ENCODE measurements around the gene LYRM2.

Gene LYRM2

DNA sequence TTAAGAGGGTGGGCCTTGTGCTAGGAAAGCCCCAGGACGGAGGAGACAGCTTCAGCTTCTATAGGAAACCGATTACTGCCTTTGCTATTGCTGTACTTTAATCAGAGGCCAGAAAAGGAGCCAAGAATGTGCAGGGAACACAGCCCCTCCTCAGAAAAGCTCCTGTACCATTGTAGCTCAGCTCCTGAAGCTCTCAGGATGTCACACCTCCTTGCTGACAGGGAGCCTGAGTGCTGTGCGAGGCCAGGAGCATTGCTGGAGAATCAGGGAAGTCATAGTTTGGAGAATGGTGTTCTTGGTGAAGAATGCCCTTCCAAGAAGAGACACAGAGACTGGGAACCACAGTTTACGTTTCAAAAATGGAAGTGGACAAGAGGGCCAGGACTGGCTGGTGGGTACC lies 46.8 kb downstream of the LYRM2 start:
- Histone ChIP-seq H3K36me3 (ENCODE audit: control insufficient read depth, insufficient read depth, low read length, severe bottlenecking) (no peaks in the 10 kb centered on the region), H3K4me1 (ENCODE audit: control insufficient read depth, insufficient read depth, low read length) (peaks cover 4% of the 10 kb centered on the region), H3K9ac (ENCODE audit: low read length) (no peak overlapping the region), H3K27me3 (replicated peaks; ENCODE audit: control insufficient read depth, insufficient read depth, low read length) (no peaks in the 10 kb centered on the region), H3K9me3 (ENCODE audit: control insufficient read depth, low read length) (no peaks in the 10 kb centered on the region), H3K4me3 (ENCODE audit: low read length) (no peak overlapping the region)
- no peak for DNase-seq (ENCODE audit: low read depth)

DNA sequence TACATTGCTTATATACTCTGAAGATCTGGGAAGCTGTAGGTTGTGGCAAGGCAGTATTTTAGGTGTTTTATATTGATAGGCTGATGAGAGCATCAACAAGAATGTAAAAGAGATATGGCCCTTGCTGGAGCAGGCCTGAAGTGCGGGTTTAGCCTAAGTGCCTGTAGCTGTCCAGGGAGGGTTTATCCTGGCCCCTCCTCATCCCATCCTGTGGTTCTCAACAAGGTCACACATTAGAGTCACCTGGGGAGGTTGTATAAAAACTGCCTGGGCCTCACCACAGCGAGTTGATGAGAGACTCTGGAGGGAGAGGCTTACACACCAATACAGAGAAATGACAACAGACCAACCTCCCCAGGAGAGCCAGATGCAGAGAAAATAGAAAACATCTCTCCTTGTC lies 48.4 kb downstream of the LYRM2 start:
- H3K9ac ChIP-seq (ENCODE audit: low read length): no peak overlapping the region
- DNase-seq (ENCODE audit: low read depth): no peak

DNA sequence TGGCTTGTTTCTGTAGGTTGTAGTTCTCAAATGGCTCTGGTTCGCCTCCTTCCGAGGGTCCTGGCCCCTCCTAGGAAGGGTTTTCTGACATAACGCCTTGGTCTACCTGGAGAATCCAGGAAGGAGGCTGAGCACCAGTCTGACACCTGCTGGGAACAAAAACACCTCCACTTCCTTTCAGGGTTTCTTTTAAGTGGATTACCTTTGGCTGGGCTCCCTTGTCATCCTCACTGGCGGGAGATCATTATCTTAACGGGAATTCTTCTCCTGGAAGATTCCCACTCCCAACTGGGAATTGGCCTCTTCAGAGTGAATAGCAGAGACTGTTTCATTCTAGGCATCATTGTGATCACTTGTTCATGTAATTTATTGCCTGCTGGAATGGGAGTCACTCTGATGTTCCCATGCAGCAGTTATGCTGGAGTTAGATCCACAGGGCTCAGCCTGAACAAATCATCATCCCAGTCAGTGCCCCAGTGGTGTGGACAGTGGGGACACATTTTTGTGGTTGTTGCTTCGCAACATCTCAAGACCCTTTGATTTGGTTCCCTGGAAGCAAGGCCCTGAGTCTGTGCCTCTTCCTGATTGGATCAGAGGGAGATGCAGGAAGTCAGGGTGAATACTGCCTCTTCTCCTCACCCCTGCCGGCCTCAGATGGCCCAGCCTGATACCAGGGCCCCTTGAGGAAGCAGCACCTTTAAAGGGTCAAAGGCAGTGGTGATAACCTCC lies 49.1 kb downstream of the LYRM2 start:
- Histone ChIP-seq H3K9ac (ENCODE audit: low read length) (no peak overlapping the region), H3K4me3 (ENCODE audit: low read length) (no peak overlapping the region), H3K27me3 (replicated peaks; ENCODE audit: control insufficient read depth, insufficient read depth, low read length) (no peaks in the 10 kb centered on the region), H3K36me3 (ENCODE audit: control insufficient read depth, insufficient read depth, low read length, severe bottlenecking) (no peaks in the 10 kb centered on the region), H3K4me1 (ENCODE audit: control insufficient read depth, insufficient read depth, low read length) (peaks cover 5% of the 10 kb centered on the region), H3K9me3 (ENCODE audit: control insufficient read depth, low read length) (no peaks in the 10 kb centered on the region)
- DNase-seq (ENCODE audit: low read depth): no peak

More for the DNA sequence above, 48.4 kb downstream of the LYRM2 start:
- no peaks in the 10 kb centered on the region for H3K27me3 ChIP-seq (replicated peaks; ENCODE audit: control insufficient read depth, insufficient read depth, low read length)
- H3K9me3 ChIP-seq (ENCODE audit: control insufficient read depth, low read length): no peaks in the 10 kb centered on the region
- H3K36me3 ChIP-seq (ENCODE audit: control insufficient read depth, insufficient read depth, low read length, severe bottlenecking): no peaks in the 10 kb centered on the region
- H3K4me3 ChIP-seq (ENCODE audit: low read length): no peak overlapping the region
- no peaks in the 10 kb centered on the region for H3K4me1 ChIP-seq (ENCODE audit: control insufficient read depth, insufficient read depth, low read length)

DNA sequence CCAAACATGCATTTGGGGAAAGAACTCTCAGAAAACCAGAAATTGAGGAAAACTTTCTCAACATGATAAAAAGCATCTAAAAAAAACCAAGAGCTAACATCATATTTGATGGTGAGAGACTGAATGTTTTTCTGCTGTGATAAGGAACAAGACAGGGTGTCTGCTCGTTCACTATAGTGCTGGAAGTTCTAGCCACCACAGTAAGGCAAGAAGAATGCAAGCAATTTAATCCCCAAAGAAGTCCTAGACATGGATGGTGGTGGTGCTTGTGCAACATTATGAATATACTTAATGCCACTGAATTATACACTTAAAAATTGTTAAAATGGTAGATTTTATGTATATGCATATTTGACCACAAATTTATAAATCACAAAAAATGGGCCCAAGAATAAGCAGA lies 53.4 kb downstream of the LYRM2 start:
- no peak overlapping the region for H3K4me3 ChIP-seq (ENCODE audit: low read length)
- no peaks in the 10 kb centered on the region for H3K9me3 ChIP-seq (ENCODE audit: control insufficient read depth, low read length)
- DNase-seq (ENCODE audit: low read depth): peak; percentile 67
- H3K27me3 ChIP-seq (replicated peaks; ENCODE audit: control insufficient read depth, insufficient read depth, low read length): no peaks in the 10 kb centered on the region
- peaks cover 6% of the 10 kb centered on the region for H3K4me1 ChIP-seq (ENCODE audit: control insufficient read depth, insufficient read depth, low read length)
- H3K36me3 ChIP-seq (ENCODE audit: control insufficient read depth, insufficient read depth, low read length, severe bottlenecking): no peaks in the 10 kb centered on the region
- peak overlapping the region; percentile 47 for H3K9ac ChIP-seq (ENCODE audit: low read length)

DNA sequence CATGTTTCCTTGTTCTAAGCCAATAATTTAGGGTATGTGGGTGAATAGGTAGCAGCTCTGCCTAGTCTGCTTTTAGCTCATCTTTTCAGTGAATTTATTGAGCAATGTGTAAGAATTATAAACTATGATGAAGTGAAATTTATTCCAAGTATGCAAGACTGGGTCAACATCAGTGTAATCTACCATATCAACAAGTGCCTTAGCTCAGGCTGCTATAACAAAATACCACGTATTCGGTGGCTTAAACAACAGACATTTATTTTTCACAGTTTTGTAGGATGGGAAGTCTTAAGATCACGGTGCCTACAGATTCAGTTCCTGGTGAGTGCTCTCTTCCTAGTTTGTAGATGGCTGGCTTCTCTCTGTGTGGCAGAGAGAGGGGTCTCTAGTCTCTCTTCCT lies 54.0 kb downstream of the LYRM2 start:
- H3K9me3 ChIP-seq (ENCODE audit: control insufficient read depth, low read length): no peaks in the 10 kb centered on the region
- H3K9ac ChIP-seq (ENCODE audit: low read length): peak overlapping the region; percentile 47
- H3K4me3 ChIP-seq (ENCODE audit: low read length): no peak overlapping the region
- H3K36me3 ChIP-seq (ENCODE audit: control insufficient read depth, insufficient read depth, low read length, severe bottlenecking): no peaks in the 10 kb centered on the region
- no peak for DNase-seq (ENCODE audit: low read depth)
- H3K4me1 ChIP-seq (ENCODE audit: control insufficient read depth, insufficient read depth, low read length): peaks cover 6% of the 10 kb centered on the region
- no peaks in the 10 kb centered on the region for H3K27me3 ChIP-seq (replicated peaks; ENCODE audit: control insufficient read depth, insufficient read depth, low read length)

DNA sequence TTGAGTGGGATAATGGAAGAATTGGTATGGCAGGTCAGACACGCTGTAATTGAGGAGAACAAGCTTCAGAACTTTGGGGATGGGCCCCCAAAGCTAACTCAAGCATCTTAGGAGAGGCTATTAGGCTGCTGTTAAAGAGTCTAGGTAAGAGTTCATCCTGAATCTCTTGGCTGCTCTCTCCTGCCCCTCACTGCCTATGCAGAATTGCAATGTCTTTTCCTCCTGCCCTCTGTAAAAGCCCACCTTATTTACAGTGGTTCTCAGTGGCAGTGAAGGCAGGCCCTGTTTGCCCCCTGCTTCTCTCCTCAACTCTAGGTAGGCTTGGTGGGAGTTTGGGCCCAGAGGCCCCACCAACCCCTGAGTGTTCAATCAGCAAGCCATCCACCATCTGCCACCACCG lies 55.0 kb downstream of the LYRM2 start:
- H3K4me3 ChIP-seq (ENCODE audit: low read length): no peak overlapping the region
- H3K4me1 ChIP-seq (ENCODE audit: control insufficient read depth, insufficient read depth, low read length): peaks cover 6% of the 10 kb centered on the region
- H3K36me3 ChIP-seq (ENCODE audit: control insufficient read depth, insufficient read depth, low read length, severe bottlenecking): no peaks in the 10 kb centered on the region
- no peak overlapping the region for H3K9ac ChIP-seq (ENCODE audit: low read length)
- no peak for DNase-seq (ENCODE audit: low read depth)
- H3K9me3 ChIP-seq (ENCODE audit: control insufficient read depth, low read length): no peaks in the 10 kb centered on the region
- H3K27me3 ChIP-seq (replicated peaks; ENCODE audit: control insufficient read depth, insufficient read depth, low read length): no peaks in the 10 kb centered on the region

DNA sequence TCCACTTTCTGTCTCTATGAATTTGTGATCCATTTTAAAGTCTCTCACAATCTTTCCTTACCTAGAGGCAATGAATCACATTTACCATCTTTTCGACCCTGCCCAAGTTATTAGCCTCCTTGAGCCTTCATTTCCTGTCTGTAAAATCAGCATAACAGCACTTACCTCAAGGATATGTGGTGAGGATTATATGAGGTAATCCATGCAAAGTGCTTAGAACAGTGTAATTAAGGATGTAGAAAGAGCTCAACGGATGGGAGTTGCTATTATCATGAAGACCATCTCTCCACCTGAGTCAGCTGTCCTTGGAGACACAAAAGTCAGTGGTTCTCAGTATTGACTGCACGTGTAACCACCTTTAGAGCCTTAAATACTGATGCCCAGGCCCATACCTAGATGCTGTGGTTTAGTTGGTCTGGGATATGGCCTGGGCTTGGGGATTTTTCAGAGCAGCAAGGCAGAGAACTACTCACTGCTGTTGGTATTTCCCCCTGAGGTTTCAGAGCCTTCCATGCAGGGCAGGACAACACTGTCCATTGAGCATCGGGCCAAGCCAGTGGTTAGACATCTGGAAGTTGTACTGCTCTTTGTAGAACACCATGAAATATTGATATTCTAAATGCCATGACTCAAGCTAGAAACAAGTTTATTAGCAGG lies 55.8 kb downstream of the LYRM2 start:
- H3K9ac ChIP-seq (ENCODE audit: low read length): no peak overlapping the region
- H3K36me3 ChIP-seq (ENCODE audit: control insufficient read depth, insufficient read depth, low read length, severe bottlenecking): no peaks in the 10 kb centered on the region
- H3K27me3 ChIP-seq (replicated peaks; ENCODE audit: control insufficient read depth, insufficient read depth, low read length): no peaks in the 10 kb centered on the region

DNA sequence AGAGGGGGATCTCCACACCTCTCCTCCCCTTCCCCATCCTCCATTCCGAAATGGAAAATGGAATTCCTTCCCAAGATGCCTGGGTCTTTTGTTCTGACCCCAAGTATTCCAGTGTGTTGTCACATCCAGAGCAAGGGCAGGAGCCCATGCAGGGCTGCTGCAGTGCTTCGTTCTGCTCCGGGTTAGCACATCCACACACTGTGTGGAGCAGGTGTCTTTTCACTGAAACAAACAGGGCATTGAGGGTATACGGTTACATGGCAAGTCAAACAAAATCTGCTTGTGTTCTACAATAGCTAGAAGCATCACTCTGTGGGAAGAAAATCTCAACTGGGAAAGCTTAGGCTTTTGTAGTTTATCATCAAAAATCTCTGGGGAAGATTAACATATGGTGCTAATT lies 56.9 kb downstream of the LYRM2 start:
- Histone ChIP-seq H3K36me3 (ENCODE audit: control insufficient read depth, insufficient read depth, low read length, severe bottlenecking) (no peaks in the 10 kb centered on the region), H3K27me3 (replicated peaks; ENCODE audit: control insufficient read depth, insufficient read depth, low read length) (no peaks in the 10 kb centered on the region), H3K4me3 (ENCODE audit: low read length) (no peak overlapping the region), H3K4me1 (ENCODE audit: control insufficient read depth, insufficient read depth, low read length) (peaks cover 6% of the 10 kb centered on the region), H3K9ac (ENCODE audit: low read length) (no peak overlapping the region), H3K9me3 (ENCODE audit: control insufficient read depth, low read length) (no peaks in the 10 kb centered on the region)
- DNase-seq (ENCODE audit: low read depth): no peak

More for the DNA sequence above, 55.8 kb downstream of the LYRM2 start:
- DNase-seq (ENCODE audit: low read depth): no peak
- Histone ChIP-seq H3K4me3 (ENCODE audit: low read length) (no peak overlapping the region), H3K9me3 (ENCODE audit: control insufficient read depth, low read length) (no peaks in the 10 kb centered on the region), H3K4me1 (ENCODE audit: control insufficient read depth, insufficient read depth, low read length) (peaks cover 6% of the 10 kb centered on the region)

DNA sequence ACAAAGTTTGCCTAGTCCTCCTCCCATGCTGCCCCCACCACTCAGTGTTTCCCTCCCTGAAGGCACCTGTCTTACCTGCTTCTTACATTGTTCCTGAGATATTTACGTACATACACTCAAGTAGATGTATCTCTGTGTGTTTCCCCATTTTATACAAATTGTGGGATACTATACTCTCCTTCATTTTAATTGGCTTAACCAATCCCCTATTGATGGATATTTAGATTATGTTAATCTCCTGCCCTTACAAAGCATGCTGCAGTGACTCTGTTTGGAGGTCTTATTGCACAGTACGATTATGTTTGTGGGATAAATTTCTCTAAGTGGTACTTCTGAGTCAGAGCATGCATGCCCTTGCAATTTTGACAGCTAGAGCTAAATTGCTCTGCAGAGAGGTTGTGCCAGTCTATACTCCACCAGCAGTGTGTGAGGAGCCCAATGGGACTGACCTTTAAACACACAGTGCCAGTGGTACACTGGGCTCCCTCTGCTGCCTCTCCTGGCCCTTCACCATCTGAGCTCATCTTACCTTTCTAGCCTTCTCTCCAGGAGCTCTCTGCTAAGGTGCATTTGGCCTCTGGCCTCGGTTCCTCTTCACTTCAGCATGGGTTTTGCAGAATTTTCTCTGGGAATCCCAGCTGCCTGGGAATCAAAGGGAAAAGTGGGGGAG lies 57.4 kb downstream of the LYRM2 start:
- no peaks in the 10 kb centered on the region for H3K36me3 ChIP-seq (ENCODE audit: control insufficient read depth, insufficient read depth, low read length, severe bottlenecking)
- no peak for DNase-seq (ENCODE audit: low read depth)
- peaks cover 6% of the 10 kb centered on the region for H3K4me1 ChIP-seq (ENCODE audit: control insufficient read depth, insufficient read depth, low read length)
- H3K9ac ChIP-seq (ENCODE audit: low read length): no peak overlapping the region
- no peaks in the 10 kb centered on the region for H3K9me3 ChIP-seq (ENCODE audit: control insufficient read depth, low read length)
- no peak overlapping the region for H3K4me3 ChIP-seq (ENCODE audit: low read length)
- H3K27me3 ChIP-seq (replicated peaks; ENCODE audit: control insufficient read depth, insufficient read depth, low read length): no peaks in the 10 kb centered on the region

DNA sequence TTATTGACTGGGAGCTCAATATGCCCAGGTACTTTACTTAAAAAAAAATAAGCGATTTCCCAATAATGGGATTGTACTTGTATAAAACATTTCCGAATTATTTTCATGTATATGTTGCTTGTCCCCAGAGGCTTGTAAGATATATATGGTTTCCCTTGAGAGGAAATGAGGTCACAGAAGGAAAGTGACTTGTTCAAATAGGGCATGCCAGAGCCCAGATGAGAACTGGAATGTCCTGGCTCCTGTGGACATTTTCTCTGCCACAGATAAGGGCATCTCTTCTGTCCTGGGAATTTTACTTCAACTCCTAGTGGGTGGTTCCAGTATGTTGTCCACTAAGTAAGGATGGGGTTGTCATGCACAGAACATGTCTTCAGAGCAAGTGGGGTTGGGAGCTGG lies 63.0 kb downstream of the LYRM2 start:
- Histone ChIP-seq H3K4me3 (ENCODE audit: low read length) (no peak overlapping the region), H3K4me1 (ENCODE audit: control insufficient read depth, insufficient read depth, low read length) (no peaks in the 10 kb centered on the region), H3K36me3 (ENCODE audit: control insufficient read depth, insufficient read depth, low read length, severe bottlenecking) (no peaks in the 10 kb centered on the region), H3K9me3 (ENCODE audit: control insufficient read depth, low read length) (no peaks in the 10 kb centered on the region), H3K27me3 (replicated peaks; ENCODE audit: control insufficient read depth, insufficient read depth, low read length) (no peaks in the 10 kb centered on the region), H3K9ac (ENCODE audit: low read length) (no peak overlapping the region)
- DNase-seq (ENCODE audit: low read depth): no peak

DNA sequence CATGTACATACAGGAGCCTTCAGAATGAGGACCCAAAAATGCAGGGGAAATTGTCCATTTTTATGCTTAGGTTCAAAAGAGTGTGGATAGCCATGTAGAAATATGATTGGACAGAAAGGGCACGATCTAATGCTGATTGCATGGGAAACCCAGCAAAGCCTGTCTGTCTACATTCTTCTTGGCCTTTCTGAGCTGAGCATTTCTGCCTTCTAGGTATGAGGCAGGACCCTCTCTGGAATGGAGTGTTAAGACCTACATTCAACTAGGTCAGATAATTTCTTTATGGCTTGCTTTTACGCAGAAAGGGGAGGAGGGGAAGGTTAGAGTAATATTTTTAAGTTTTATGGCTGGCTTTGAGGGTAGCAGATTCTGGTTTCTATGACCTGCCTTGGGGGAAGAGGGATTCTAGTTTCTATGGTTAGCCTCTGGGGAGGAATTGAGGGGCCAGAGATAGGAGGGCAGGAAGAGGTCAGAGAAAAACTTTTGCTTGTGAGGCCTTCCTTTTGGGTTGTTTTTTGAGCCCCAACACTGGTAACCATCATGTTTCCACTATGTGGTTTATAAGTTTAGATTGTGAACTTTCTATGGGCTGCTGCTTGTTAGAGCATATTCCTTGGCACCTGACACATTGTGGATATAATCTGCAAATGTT lies 63.5 kb downstream of the LYRM2 start:
- DNase-seq (ENCODE audit: low read depth): no peak
- H3K4me1 ChIP-seq (ENCODE audit: control insufficient read depth, insufficient read depth, low read length): no peaks in the 10 kb centered on the region
- H3K9me3 ChIP-seq (ENCODE audit: control insufficient read depth, low read length): no peaks in the 10 kb centered on the region
- H3K4me3 ChIP-seq (ENCODE audit: low read length): no peak overlapping the region
- H3K27me3 ChIP-seq (replicated peaks; ENCODE audit: control insufficient read depth, insufficient read depth, low read length): no peaks in the 10 kb centered on the region
- H3K9ac ChIP-seq (ENCODE audit: low read length): no peak overlapping the region
- H3K36me3 ChIP-seq (ENCODE audit: control insufficient read depth, insufficient read depth, low read length, severe bottlenecking): no peaks in the 10 kb centered on the region

Measured in adipocyte (in vitro differentiated cells).